Measurements from ENCODE around the gene DAPK1. TPM values are rescaled to one million over a fixed set of nuclear protein-coding genes. Genes with fewer than 3 reads are reported as not detected.

DAPK1 gene
- total RNA-seq, 4 donors from 2014 or later: 8.8 to 18.3 (median 9.9) TPM

GRCh38 chr9:87491523-87491922 lies 6.1 kb upstream of the DAPK1 start:
- no peak overlapping the region for H3K4me3 ChIP-seq (ENCODE audit: low read depth, poor library complexity, severe bottlenecking)
- intact Hi-C loops (cut with DNase I; ENCODE audit: low total_unique reads): no loop called here
- no peak for DNase-seq (ENCODE audit: low spot score in 2 of 2)
- TF ChIP-seq CTCF (IDR thresholded peaks at IDR 0.05): no peak
- no peak for TF ChIP-seq POLR2A (IDR thresholded peaks at IDR 0.05)
- 65 to 67% methylated on average over 3 of the region's 3 CpGs for WGBS, 2 donors

GRCh38 chr9:87492642-87493041 lies 5.0 kb upstream of the DAPK1 start:
- WGBS, 2 donors: 66 to 78% methylated on average over 3 of the region's 3 CpGs
- intact Hi-C loops (cut with DNase I; ENCODE audit: low total_unique reads): no loop called here
- TF ChIP-seq CTCF (IDR thresholded peaks at IDR 0.05): no peak
- no peak for TF ChIP-seq POLR2A (IDR thresholded peaks at IDR 0.05)
- no peak for DNase-seq (ENCODE audit: low spot score in 2 of 2)
- H3K4me3 ChIP-seq (ENCODE audit: low read depth, poor library complexity, severe bottlenecking): no peak overlapping the region

GRCh38 chr9:87494970-87495471 lies 2.6 kb upstream of the DAPK1 start:
- DNase-seq (ENCODE audit: low spot score in 2 of 2): peak in 1 of 2 donors; percentile 45
- H3K4me3 ChIP-seq (ENCODE audit: low read depth, poor library complexity, severe bottlenecking): no peak overlapping the region
- 6% methylated on average over 2 of the region's 2 CpGs for WGBS, 2 donors
- no peak for TF ChIP-seq POLR2A (IDR thresholded peaks at IDR 0.05)
- TF ChIP-seq CTCF (IDR thresholded peaks at IDR 0.05): no peak
- intact Hi-C loops (cut with DNase I; ENCODE audit: low total_unique reads): no loop called here

- 23 to 29% methylated on average over 15 of the region's 15 CpGs for WGBS, 2 donors
- intact Hi-C loops (cut with DNase I; ENCODE audit: low total_unique reads): no loop called here
- H3K4me3 ChIP-seq (ENCODE audit: low read depth, poor library complexity, severe bottlenecking): peak overlapping the region; percentile 39
- no peak for DNase-seq (ENCODE audit: low spot score in 2 of 2)
- TF ChIP-seq POLR2A (IDR thresholded peaks at IDR 0.05) (no peak), CTCF (IDR thresholded peaks at IDR 0.05) (no peak)
Observed at GRCh38 chr9:87497080-87497603, 525 bp upstream of the DAPK1 start.

GRCh38 chr9:87498046-87498810 lies 561 bp downstream of the DAPK1 start:
- DNase-seq (ENCODE audit: low spot score in 2 of 2): peak in 1 of 2 donors; percentile 89
- H3K4me3 ChIP-seq (ENCODE audit: low read depth, poor library complexity, severe bottlenecking): peak overlapping the region; percentile 39
- TF ChIP-seq POLR2A (IDR thresholded peaks at IDR 0.05): no peak
- no peak for TF ChIP-seq CTCF (IDR thresholded peaks at IDR 0.05)
- 0 to 1% methylated on average over 43 to 52 of the region's 80 CpGs for WGBS, 2 donors
- intact Hi-C loops (cut with DNase I; ENCODE audit: low total_unique reads): no loop called here
